ENCODE results near the gene GJA1. TPM values are rescaled to one million over a fixed set of nuclear protein-coding genes. Genes with fewer than 3 reads are reported as not detected.

Gene GJA1
- total RNA-seq, 2 experiments from 2014 or later = 0.09 TPM; not detected in 1

- no peaks in the 10 kb centered on the region for H3K9me3 Mint-ChIP-seq
- TF ChIP-seq CTCF (IDR thresholded peaks at IDR 0.05) = no peak
- CTCF ChIA-PET = interaction anchor here (0.7 kb wide), 1 partner anchor 31 kb away, joined by 3 read pairs; no protein-coding TSS in a partner anchor
- DNase-seq (no peak), ATAC-seq (no peak)
- H3K27me3 Mint-ChIP-seq = no peaks in the 10 kb centered on the region
- H3K36me3 Mint-ChIP-seq (ENCODE audit: low read depth) = no peaks in the 10 kb centered on the region
- intact Hi-C loops (cut with micrococcal nuclease) = no loop called here
- no peak overlapping the region for H3K4me3 Mint-ChIP-seq
- no peak overlapping the region for H3K27ac Mint-ChIP-seq
- POLR2A ChIA-PET = no interaction called here
- peaks cover under 1% of the 10 kb centered on the region for H3K4me1 Mint-ChIP-seq (ENCODE audit: low read depth)
These were observed 63.2 kb downstream of the GJA1 start for GRCh38 chr6:121498481-121499276.

Other genes with a start within 250 kb of the GJA1 start
- 10 to 100 TPM in 1 of 2 experiments, 1 to 10 TPM in 1; 8.1 to 10.4 TPM for gene TBC1D32, start 101.2 kb upstream of the GJA1 start, total RNA-seq